Endothelial cell of umbilical vein (primary cell): ENCODE data around the gene TRMO. TPM values are rescaled to one million over a fixed set of nuclear protein-coding genes. Genes with fewer than 3 reads are reported as not detected.

ENCODE experiments used
- BruUV-seq: library from RNA; stranded (reverse); fragments of 400-500 nt; replicated peaks from 2 replicates; lab custom pipeline; 2021; lab: Mats Ljungman, UMichigan
- CTCF ChIA-PET: fragments of 300-600, 350-600 bp; sonication (Branson Sonifier 250); formaldehyde crosslinking; loops from one replicate; lab custom pipeline; 2021; ENCODE audit warnings: antibody characterized with exemption, inconsistent platforms; lab: Charles Lee
- POLR2A ChIA-PET: fragments of 300-600, 350-600 bp; sonication (Branson Sonifier 250); formaldehyde crosslinking; loops from one replicate; lab custom pipeline; 2021; ENCODE audit warnings: antibody characterized with exemption, inconsistent platforms; lab: Charles Lee
- DNase-seq: peaks from one replicate; pipeline ENCODE4 v3.0.0-alpha.2; 2011; ENCODE audit warnings: low read depth, low spot score
- FAIRE-seq: peaks from 2 replicates; lab custom pipeline; 2011; peaks lifted over from hg19 to GRCh38; lab: Jason Lieb, UNC
- H2AFZ ChIP-seq: 2 replicates; pipeline ENCODE4 v1.6.0; 2012; ENCODE audit warnings: low read depth, low read length, control low read depth, inconsistent platforms
- H3K27ac ChIP-seq: 2 replicates; pipeline ENCODE4 v1.5.1; 2011; ENCODE audit warnings: low read depth, mild to moderate bottlenecking, control low read depth, low read length, moderate library complexity; ENCODE audit not compliant: insufficient read depth
- H3K27me3 ChIP-seq, 2 experiments: 2 replicates each; pipeline versions ENCODE4 v1.6.0 to v1.6.1; 2011; ENCODE audit warnings: low read length in 2 of 2, mixed read lengths in 1 of 2; ENCODE audit not compliant: control insufficient read depth in 2 of 2, insufficient read depth in 2 of 2
- H3K36me3 ChIP-seq, 2 experiments: 2 replicates in 1 of 2; 3 replicates in 1 of 2; pipeline ENCODE4 v1.5.1; 2011; ENCODE audit warnings: low read length in 2 of 2, mild to moderate bottlenecking in 1 of 2, moderate library complexity in 1 of 2; ENCODE audit not compliant: control insufficient read depth in 2 of 2, insufficient read depth in 2 of 2; ENCODE audit errors: extremely low read depth in 1 of 2
- H3K4me1 ChIP-seq: 3 replicates; pipeline ENCODE4 v1.5.1; 2011; ENCODE audit warnings: mild to moderate bottlenecking, low read length; ENCODE audit not compliant: control insufficient read depth, insufficient read depth; ENCODE audit errors: extremely low read depth
- H3K4me2 ChIP-seq: 2 replicates; pipeline ENCODE4 v1.6.1; 2011; ENCODE audit warnings: low read length, control low read depth, mixed read lengths; ENCODE audit not compliant: insufficient read depth
- H3K4me3 ChIP-seq, 3 experiments: fragments of 200-600 bp in 1 of 3; sonication (generic), shearing (Covaris generic) in 1 of 3; replicated peaks in 1 of 3; 2 replicates each; pipeline ENCODE4 v1.5.1; 2011 to 2016; ENCODE audit warnings: control low read depth in 3 of 3, low read length in 3 of 3, mild to moderate bottlenecking in 2 of 3, inconsistent platforms in 1 of 3, low read depth in 1 of 3, moderate library complexity in 1 of 3; ENCODE audit not compliant: insufficient read depth in 1 of 3
- H3K79me2 ChIP-seq: 2 replicates; pipeline ENCODE4 v1.6.0; 2012; ENCODE audit warnings: low read length, inconsistent platforms; ENCODE audit not compliant: control insufficient read depth, insufficient read depth
- H3K9ac ChIP-seq: replicated peaks from 2 replicates; pipeline ENCODE3; 2011; ENCODE audit warnings: low read length, control low read depth; ENCODE audit not compliant: insufficient read depth; ENCODE audit errors: extremely low read depth
- H3K9me1 ChIP-seq: replicated peaks from 3 replicates; pipeline ENCODE4 v1.6.0; 2011; ENCODE audit warnings: mild to moderate bottlenecking, low read length; ENCODE audit not compliant: control insufficient read depth, insufficient read depth; ENCODE audit errors: extremely low read depth
- H3K9me3 ChIP-seq: replicated peaks from 2 replicates; pipeline ENCODE4 v1.5.1; 2012; ENCODE audit warnings: low read length, inconsistent platforms; ENCODE audit not compliant: control insufficient read depth, insufficient read depth
- H4K20me1 ChIP-seq: replicated peaks from 2 replicates; pipeline ENCODE3; 2011; ENCODE audit warnings: mild to moderate bottlenecking, low read length; ENCODE audit not compliant: control insufficient read depth, insufficient read depth; ENCODE audit errors: extremely low read depth
- CTCF ChIP-seq, 2 donors: IDR thresholded peaks; 1 replicate in 1 of 2; 2 replicates in 1 of 2; pipeline ENCODE4 v1.5.1; 2011; ENCODE audit warnings: low read length in 2 of 2, mild to moderate bottlenecking in 2 of 2, moderate library complexity in 2 of 2, control low read depth in 1 of 2, inconsistent platforms in 1 of 2, low read depth in 1 of 2; ENCODE audit not compliant: insufficient read depth in 1 of 2; ENCODE audit errors: extremely low read depth in 1 of 2
- EZH2 ChIP-seq: IDR thresholded peaks from 2 replicates; pipeline ENCODE4 v1.6.1; 2012; ENCODE audit warnings: borderline replicate concordance, low read depth, mild to moderate bottlenecking, moderate library complexity, low read length, inconsistent platforms; ENCODE audit not compliant: severe bottlenecking
- FOS ChIP-seq: IDR thresholded peaks from 2 replicates; pipeline ENCODE4 v1.6.1; 2011; ENCODE audit warnings: mild to moderate bottlenecking, low read length, moderate library complexity, borderline replicate concordance; ENCODE audit not compliant: insufficient read depth
- GATA2 ChIP-seq: IDR thresholded peaks from 2 replicates; pipeline ENCODE4 v1.7.0; 2011; ENCODE audit warnings: low read depth, mild to moderate bottlenecking, moderate library complexity, mixed read lengths, low read length; ENCODE audit not compliant: insufficient read length, insufficient read depth
- JUN ChIP-seq: IDR thresholded peaks from 2 replicates; pipeline ENCODE4 v1.6.1; 2011; ENCODE audit warnings: borderline replicate concordance, low read depth; ENCODE audit not compliant: insufficient read length, insufficient read depth
- MYC ChIP-seq: IDR thresholded peaks from one replicate; pipeline ENCODE4 v1.6.1; 2011; ENCODE audit warnings: mild to moderate bottlenecking, low read depth, low read length
- POLR2A ChIP-seq: IDR thresholded peaks from 2 replicates; pipeline ENCODE4 v1.6.1; 2012; ENCODE audit warnings: low read depth, mild to moderate bottlenecking, control low read depth, low read length
- POLR2AphosphoS5 ChIP-seq: IDR thresholded peaks from 2 replicates; pipeline ENCODE4 v1.6.1; 2012; ENCODE audit warnings: low read depth, mild to moderate bottlenecking, control low read depth, low read length, moderate library complexity; ENCODE audit not compliant: insufficient read depth
- dilution Hi-C: fragments of 300-500 bp; cut with MboI; formaldehyde crosslinking; loops from one replicate; pipeline ENCODE4 v1.15.0; 2019; ENCODE audit warnings: low sequenced_read_pairs; ENCODE audit not compliant: extremely low pct_ligation_motif_present
- intact Hi-C: fragments of 100-400 bp; cut with micrococcal nuclease; formaldehyde crosslinking; loops from one replicate; pipeline ENCODE4 v1.10.0; 2022
- polyA plus RNA-seq, 4 experiments: library from polyadenylated mRNA; depleted of rRNA in 3 of 4; stranded (reverse) in 3 of 4; unstranded in 1 of 4; fragments of >200 nt; gene quantifications; 2 replicates each; pipeline versions ENCODE4 v1.2.1 to v1.2.3, GENCODE V29; 2011 to 2012; ENCODE audit warnings: missing spikeins in 1 of 4
- total RNA-seq: library from RNA; stranded (reverse); gene quantifications from 2 replicates; pipeline ENCODE4 v1.2.3, GENCODE V29; 2021
- TF ChIP-seq, protein P1 (sequence below): IDR thresholded peaks from 2 replicates; pipeline ENCODE4 v1.6.1; 2011; ENCODE audit not compliant: insufficient read depth, insufficient read length

Gene TRMO
- total and polyA plus RNA-seq, 2 donors (not counting 3 experiments of a cell fraction or from before 2014, with no cell fraction given), result 10.1 to 11.9 TPM

- Histone ChIP-seq H3K9me3 (no peaks in the 10 kb centered on the region), H2AFZ (no peak overlapping the region), H3K9me1 (no peaks in the 10 kb centered on the region), H3K36me3 (no peaks in the 10 kb centered on the region), H3K4me2 (no peak overlapping the region), H3K9ac (no peak overlapping the region), H3K27ac (no peak overlapping the region), H4K20me1 (no peaks in the 10 kb centered on the region), H3K4me3 (no peak overlapping the region), H3K4me1 (no peaks in the 10 kb centered on the region), H3K27me3 (peaks cover 4 to 5% of the 10 kb centered on the region in 2 experiments), H3K79me2 (no peaks in the 10 kb centered on the region)
- no peak for FAIRE-seq
- dilution Hi-C loops, result no loop called here
- DNase-seq, result no peak
- no TSS peak for BruUV-seq
- TF ChIP-seq MYC (no peak), CTCF (IDR thresholded peaks at IDR 0.05; ENCODE audit: extremely low read depth in 1 of 2, insufficient read depth in 1 of 2, low read depth in 1 of 2, low read length in 2 of 2) (no peak), POLR2AphosphoS5 (no peak)
- ChIA-PET POLR2A (no interaction called here), CTCF (interaction anchor here (1.3 kb wide), 1 partner anchor 28 kb away, joined by 3 read pairs; no protein-coding TSS in a partner anchor)
- intact Hi-C loops, result no loop called here
Measured at GRCh38 chr9:97873425-97873824, 48.9 kb downstream of the TRMO start.

DNA sequence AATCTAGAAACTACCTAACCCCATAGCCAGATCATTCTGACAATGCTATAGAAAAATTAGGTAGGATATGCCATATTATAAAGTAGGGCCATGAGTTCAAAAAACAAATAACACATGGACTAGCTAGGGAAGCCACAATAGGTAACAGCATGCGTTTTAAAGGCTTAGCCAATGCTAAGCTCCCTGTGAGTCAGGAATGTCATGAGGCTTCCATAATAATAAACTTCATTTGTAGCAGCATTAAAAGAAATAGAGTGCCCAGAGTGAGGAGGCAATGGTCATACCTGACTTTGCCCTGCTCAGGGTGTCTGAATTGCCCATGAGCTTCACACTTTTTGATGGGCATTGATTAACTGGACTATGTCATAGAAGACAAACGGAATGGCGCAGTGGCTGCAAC lies 53.4 kb downstream of the TRMO start:
- BruUV-seq, result no TSS peak

More for the DNA sequence above, 53.4 kb downstream of the TRMO start:
- H2AFZ ChIP-seq, result no peak overlapping the region
- H3K9me1 ChIP-seq, result no peaks in the 10 kb centered on the region
- H3K4me3 ChIP-seq, result no peak overlapping the region
- CTCF ChIA-PET, result interaction anchor here (0.8 to 2.1 kb wide), 3 partner anchors 21 to 32 kb away, joined by 3 to 10 read pairs (median 3); no protein-coding TSS in a partner anchor
- FAIRE-seq (no peak), DNase-seq (no peak)
- H4K20me1 ChIP-seq, result no peaks in the 10 kb centered on the region
- dilution Hi-C loops, result no loop called here
- no peaks in the 10 kb centered on the region for H3K36me3 ChIP-seq
- no peak overlapping the region for H3K27ac ChIP-seq
- H3K9me3 ChIP-seq, result no peaks in the 10 kb centered on the region
- H3K4me2 ChIP-seq, result no peak overlapping the region
- H3K9ac ChIP-seq, result no peak overlapping the region
- no peaks in the 10 kb centered on the region for H3K79me2 ChIP-seq
- intact Hi-C loops, result no loop called here
- POLR2A ChIA-PET, result no interaction called here
- H3K27me3 ChIP-seq, result peaks cover 9 to 15% of the 10 kb centered on the region in 2 experiments
- TF ChIP-seq POLR2AphosphoS5, result no peak
- TF ChIP-seq GATA2, result no peak
- no peak for TF ChIP-seq CTCF (IDR thresholded peaks at IDR 0.05; ENCODE audit: extremely low read depth in 1 of 2, insufficient read depth in 1 of 2, low read depth in 1 of 2, low read length in 2 of 2)
- TF ChIP-seq, protein P1, sequence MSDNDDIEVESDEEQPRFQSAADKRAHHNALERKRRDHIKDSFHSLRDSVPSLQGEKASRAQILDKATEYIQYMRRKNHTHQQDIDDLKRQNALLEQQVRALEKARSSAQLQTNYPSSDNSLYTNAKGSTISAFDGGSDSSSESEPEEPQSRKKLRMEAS, result no peak
- no peak for TF ChIP-seq MYC
- TF ChIP-seq EZH2, result no peak
- no peak for TF ChIP-seq POLR2A
- TF ChIP-seq JUN, result no peak
- no peak for TF ChIP-seq FOS
- no peaks in the 10 kb centered on the region for H3K4me1 ChIP-seq
